HCT116 (cell line): ENCODE data around the gene AARS1. TPM values are rescaled to one million over a fixed set of nuclear protein-coding genes. Genes with fewer than 3 reads are reported as not detected.

Experiments used
- ATAC-seq: fragments of 200-7000 bp; cut with Tn5 transposase; 2 replicates; pipeline ENCODE4 v1.9.1; 2020; ENCODE audit warnings: mild to moderate bottlenecking, moderate library complexity
- BruUV-seq: library from RNA; stranded (reverse); fragments of 400-500 nt; replicated peaks from 2 replicates; lab custom pipeline; 2021; lab: Mats Ljungman, UMichigan
- CTCF ChIA-PET: fragments of 300-600 bp; sonication (Branson Sonifier 250); formaldehyde crosslinking; loops from one replicate; lab custom pipeline; 2021; ENCODE audit warnings: antibody characterized with exemption; lab: Charles Lee
- POLR2A ChIA-PET: fragments of 300-600, 350-600 bp; sonication (Branson Sonifier 250); formaldehyde crosslinking; loops from one replicate; lab custom pipeline; 2021; ENCODE audit warnings: antibody characterized with exemption; lab: Charles Lee
- RAD21 ChIA-PET, 2 experiments: fragments of 300-600 bp; sonication (Branson Sonifier 250); formaldehyde crosslinking; loops; one replicate each; lab custom pipeline; 2023; ENCODE audit warnings: low total read pairs in 2 of 2; ENCODE audit not compliant: uncharacterized antibody in 2 of 2, unreplicated experiment in 2 of 2, low non-redundant PET in 1 of 2; lab: Charles Lee
- DNase-seq: peaks from one replicate; pipeline ENCODE4 v3.0.0-alpha.2; 2010; ENCODE audit warnings: low read depth, low spot score
- H2AFZ ChIP-seq: fragments of 200-600 bp; shearing (Covaris generic), sonication (generic); 2 replicates; pipeline ENCODE4 v1.6.1; 2017; ENCODE audit warnings: low read depth, mixed run types, mixed read lengths, antibody characterized with exemption, low read length; ENCODE audit not compliant: poor library complexity, severe bottlenecking
- H3K27ac ChIP-seq: 2 replicates; pipeline ENCODE4 v1.5.1; 2012; ENCODE audit warnings: low read depth, low read length
- H3K27me3 ChIP-seq: fragments of 200-600 bp; sonication (generic); 2 replicates; pipeline ENCODE4 v1.6.1; 2016; ENCODE audit warnings: mixed run types, low read length, mixed read lengths; ENCODE audit not compliant: insufficient read depth
- H3K36me3 ChIP-seq, 2 experiments: fragments of 200-500 bp in 1 of 2; fragments of 200-600 bp in 1 of 2; sonication (Bioruptor generic) in 1 of 2; sonication (generic) in 1 of 2; 2 replicates each; pipeline versions ENCODE4 v1.5.1 to v1.6.1; 2014 to 2016; ENCODE audit warnings: low read length in 2 of 2, inconsistent platforms in 1 of 2, mixed read lengths in 1 of 2, mixed run types in 1 of 2; ENCODE audit not compliant: insufficient read depth in 2 of 2, control insufficient read depth in 1 of 2
- H3K4me1 ChIP-seq, 2 experiments: fragments of 200-600 bp in 1 of 2; sonication (generic) in 1 of 2; 2 replicates each; pipeline versions ENCODE4 v1.5.1 to v1.6.1; 2012 to 2017; ENCODE audit warnings: low read length in 2 of 2, inconsistent platforms in 1 of 2, mild to moderate bottlenecking in 1 of 2, mixed read lengths in 1 of 2, mixed run types in 1 of 2, moderate library complexity in 1 of 2; ENCODE audit not compliant: insufficient read depth in 2 of 2, control insufficient read depth in 1 of 2
- H3K4me2 ChIP-seq: fragments of 200-600 bp; sonication (generic); 2 replicates; pipeline ENCODE4 v1.6.1; 2017; ENCODE audit warnings: mixed run types, low read length, mixed read lengths
- H3K4me3 ChIP-seq, 2 experiments: fragments of 200-600 bp in 1 of 2; sonication (generic) in 1 of 2; replicated peaks in 1 of 2; 2 replicates each; pipeline ENCODE4 v1.5.1; 2011 to 2016; ENCODE audit warnings: low read length in 2 of 2, control low read depth in 1 of 2, low read depth in 1 of 2, mild to moderate bottlenecking in 1 of 2, mixed read lengths in 1 of 2, mixed run types in 1 of 2
- H3K79me2 ChIP-seq: fragments of 200-600 bp; sonication (generic); 2 replicates; pipeline ENCODE4 v1.6.1; 2017; ENCODE audit warnings: mild to moderate bottlenecking, mixed run types, low read length, moderate library complexity, mixed read lengths; ENCODE audit not compliant: insufficient read depth
- H3K9ac ChIP-seq: fragments of 200-600 bp; sonication (generic); 2 replicates; pipeline ENCODE4 v1.6.1; 2016; ENCODE audit warnings: low read length, mixed read lengths
- H3K9me2 ChIP-seq: fragments of 200-600 bp; sonication (generic), shearing (Covaris generic); 2 replicates; pipeline ENCODE4 v1.6.1; 2017; ENCODE audit warnings: mixed run types, mild to moderate bottlenecking, moderate library complexity; ENCODE audit not compliant: insufficient read depth
- H3K9me3 ChIP-seq, 2 experiments: fragments of 200-500 bp in 1 of 2; fragments of 200-600 bp in 1 of 2; sonication (Bioruptor generic) in 1 of 2; sonication (generic) in 1 of 2; 2 replicates each; pipeline ENCODE4 v1.6.1; 2014 to 2017; ENCODE audit warnings: low read length in 2 of 2, mixed read lengths in 2 of 2, inconsistent platforms in 1 of 2, low read depth in 1 of 2, mild to moderate bottlenecking in 1 of 2, mixed run types in 1 of 2, moderate library complexity in 1 of 2; ENCODE audit not compliant: control insufficient read depth in 1 of 2, insufficient read depth in 1 of 2
- H4K20me1 ChIP-seq: fragments of 200-600 bp; sonication (generic), shearing (Covaris generic); 2 replicates; pipeline ENCODE4 v1.6.1; 2017; ENCODE audit warnings: mixed run types, mild to moderate bottlenecking, moderate library complexity; ENCODE audit not compliant: insufficient read depth
- POLR2A ChIP-seq: IDR thresholded peaks from 2 replicates; pipeline ENCODE4 v1.7.0; 2011; ENCODE audit warnings: borderline replicate concordance; ENCODE audit not compliant: insufficient read depth, insufficient read length; ENCODE audit errors: extremely low read depth
- SRF ChIP-seq: IDR thresholded peaks from 2 replicates; pipeline ENCODE4 v1.6.1; 2012; ENCODE audit warnings: low read depth
- YY1 ChIP-seq: IDR thresholded peaks from 2 replicates; pipeline ENCODE4 v1.6.1; 2011; ENCODE audit warnings: low read length, low read depth, moderate library complexity, mild to moderate bottlenecking; ENCODE audit not compliant: insufficient replicate concordance; ENCODE audit errors: extremely low read depth
- ZBTB33 ChIP-seq: IDR thresholded peaks from 2 replicates; pipeline ENCODE4 v1.6.1; 2011; ENCODE audit warnings: mild to moderate bottlenecking, low read length, moderate library complexity; ENCODE audit not compliant: insufficient replicate concordance; ENCODE audit errors: extremely low read depth
- intact Hi-C: fragments of 100-400 bp; cut with micrococcal nuclease; formaldehyde crosslinking; loops from 2 replicates; pipeline ENCODE4 v1.10.0; 2022
- total RNA-seq: library from RNA; stranded (reverse); gene quantifications from one replicate; pipeline ENCODE4 v1.2.1, GENCODE V29; 2021; ENCODE audit not compliant: unreplicated experiment

Gene AARS1
- total RNA-seq, 1 experiment from 2014 or later: 215 TPM

GRCh38 chr16:70254965-70255286 lies 34.4 kb downstream of the AARS1 start:
- Histone ChIP-seq H3K36me3 (peaks cover 34 to 62% of the 10 kb centered on the region in 2 experiments), H3K27ac (no peak overlapping the region), H3K4me3 (no peak overlapping the region)

More at GRCh38 chr16:70254965-70255286, 34.4 kb downstream of the AARS1 start:
- Histone ChIP-seq H4K20me1 (no peaks in the 10 kb centered on the region), H3K9me2 (no peaks in the 10 kb centered on the region), H3K9ac (no peak overlapping the region), H3K9me3 (no peaks in the 10 kb centered on the region), H3K79me2 (peaks cover 24% of the 10 kb centered on the region), H3K4me1 (peaks cover 4 to 7% of the 10 kb centered on the region in 2 experiments; a peak in 2 of 4 replicates), H2AFZ (no peak overlapping the region), H3K4me2 (no peak overlapping the region), H3K27me3 (no peaks in the 10 kb centered on the region)
- no peak for DNase-seq
- no TSS peak for BruUV-seq
- ChIA-PET CTCF (no interaction called here), RAD21 (no interaction called here), POLR2A (no interaction called here)
- intact Hi-C loops: loop anchor here (10.0 kb wide), 1 partner anchor 90 kb away; no protein-coding TSS in a partner anchor
- ATAC-seq: no peak
- TF ChIP-seq POLR2A: no peak
- no peak for TF ChIP-seq ZBTB33
- TF ChIP-seq SRF: no peak
- TF ChIP-seq YY1: no peak
